ENCODE measurements around the gene ACOXL.

Gene ACOXL

DNA sequence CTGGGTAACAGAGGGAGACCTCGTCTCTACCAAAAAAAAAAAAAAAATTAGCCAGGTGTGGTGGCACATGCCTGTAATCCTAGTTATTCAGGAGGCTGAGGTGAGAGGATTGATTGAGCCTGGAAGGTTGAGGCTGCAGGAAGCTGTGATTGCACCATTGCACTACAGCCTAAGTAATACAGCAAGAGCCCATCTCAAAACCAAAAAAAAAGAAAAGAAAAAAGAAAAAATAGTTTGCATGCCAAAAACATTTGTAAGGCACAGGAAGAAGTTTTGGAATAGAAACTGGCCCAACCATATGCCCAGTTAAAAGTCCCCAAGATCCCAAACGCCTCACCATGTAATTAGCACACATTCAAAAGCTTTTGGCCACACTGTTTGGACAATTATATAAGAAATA lies 13.4 kb upstream of the ACOXL start:
- no peak for DNase-seq

DNA sequence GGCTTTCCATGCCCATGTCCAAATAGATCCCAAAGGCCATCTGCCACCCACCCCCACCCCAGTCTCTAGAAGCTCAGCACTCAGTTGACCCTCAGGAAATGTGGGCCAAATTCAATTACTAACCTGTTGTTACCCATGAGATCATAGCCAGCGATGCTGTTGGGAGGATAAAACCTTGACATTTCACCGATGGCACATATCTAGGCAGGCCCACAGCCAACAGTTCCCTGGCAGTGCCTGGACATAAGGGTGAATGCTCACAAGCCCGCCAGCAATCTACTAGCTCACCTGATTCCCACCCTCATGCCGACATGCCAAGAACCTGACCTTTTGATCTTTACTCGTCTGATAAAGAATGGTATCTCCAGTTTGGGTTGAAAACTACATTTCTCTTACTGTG lies 11.8 kb upstream of the ACOXL start:
- DNase-seq, result no peak

DNA sequence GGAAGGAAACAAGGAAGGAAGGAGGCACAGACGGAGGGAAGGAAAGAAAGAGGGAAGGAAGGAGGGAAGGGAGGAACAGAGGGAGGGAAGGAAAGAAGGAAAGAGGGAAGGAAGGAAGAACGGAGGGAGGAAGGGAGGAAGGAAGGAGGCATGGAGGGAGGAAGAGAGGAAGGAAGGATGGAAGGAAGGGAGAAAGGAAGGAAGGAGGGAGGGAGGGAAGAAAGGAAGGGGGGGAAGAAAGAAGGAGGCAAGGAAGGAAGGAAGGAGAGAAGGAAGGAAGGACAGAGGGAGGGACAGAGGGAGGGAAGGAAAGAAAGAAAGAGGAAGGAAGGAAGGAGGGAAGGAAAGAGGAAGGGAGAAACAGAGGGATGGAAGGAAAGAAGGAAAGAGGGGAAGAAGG lies 7.6 kb upstream of the ACOXL start:
- DNase-seq, result no peak

DNA sequence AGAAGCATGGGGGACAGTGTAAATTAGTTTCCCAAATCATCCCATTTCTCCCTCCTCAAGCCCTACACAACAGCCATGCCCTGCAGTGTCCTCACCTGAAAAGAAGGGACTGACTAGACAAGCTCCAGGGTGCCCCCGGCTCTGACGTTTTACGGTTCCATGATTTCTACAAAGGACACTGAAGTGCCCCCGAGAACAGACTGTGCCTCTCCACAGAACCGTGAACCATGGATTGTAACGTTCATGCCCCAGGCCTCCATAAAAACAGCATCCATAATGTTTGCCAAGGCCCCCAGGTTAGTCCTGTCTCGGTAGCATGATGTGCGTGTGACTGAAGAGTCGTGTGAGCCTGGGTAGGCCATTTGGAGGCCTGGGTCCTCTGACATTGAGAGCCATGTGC lies 7.0 kb upstream of the ACOXL start:
- no peak for DNase-seq

GRCh38 chr2:110725859-110726258 lies 6.5 kb upstream of the ACOXL start:
- no peak for DNase-seq

- no peak for DNase-seq
These were observed 6.1 kb upstream of the ACOXL start for GRCh38 chr2:110726285-110726684.

GRCh38 chr2:110727923-110728322 lies 4.5 kb upstream of the ACOXL start:
- DNase-seq, result no peak

DNA sequence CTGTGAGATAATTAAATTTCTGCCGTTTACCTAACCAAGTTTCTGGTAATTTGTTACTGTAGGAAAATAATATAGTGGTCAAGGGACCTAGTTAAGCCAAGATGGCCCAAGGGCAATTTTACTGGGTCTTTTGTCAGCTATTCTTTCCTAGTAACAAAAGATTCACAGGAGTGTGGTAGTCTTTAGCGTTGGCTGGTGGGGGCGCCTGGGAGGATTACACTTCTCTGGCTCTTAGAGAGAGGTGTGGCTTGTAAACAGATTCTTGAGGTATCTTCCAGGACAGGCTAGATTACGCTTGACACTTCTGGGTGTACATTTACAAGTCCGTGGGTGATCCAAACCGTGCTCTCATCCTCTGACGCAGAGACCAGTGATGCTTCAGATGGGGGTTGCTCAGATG lies 3.3 kb upstream of the ACOXL start:
- no peak for DNase-seq

DNA sequence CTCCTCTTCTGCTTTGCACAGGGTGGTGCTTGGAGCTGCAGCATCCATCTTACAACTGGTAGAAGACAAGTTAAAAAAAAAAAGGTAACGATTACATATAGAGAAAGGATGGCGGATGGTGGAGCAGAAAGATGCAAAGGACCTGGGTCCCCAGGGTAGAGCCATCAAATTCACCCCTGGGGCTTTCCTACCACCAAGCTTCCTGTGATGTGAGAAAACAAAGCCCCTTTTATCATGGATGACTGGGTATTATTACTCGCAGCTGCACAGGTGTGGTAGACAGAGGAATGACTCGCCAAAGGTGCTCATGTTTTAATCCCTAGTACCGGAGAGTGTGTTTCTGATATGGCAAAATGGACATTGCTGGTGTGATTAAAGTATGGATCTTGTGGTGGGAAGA lies 1.3 kb upstream of the ACOXL start:
- DNase-seq, result no peak

DNA sequence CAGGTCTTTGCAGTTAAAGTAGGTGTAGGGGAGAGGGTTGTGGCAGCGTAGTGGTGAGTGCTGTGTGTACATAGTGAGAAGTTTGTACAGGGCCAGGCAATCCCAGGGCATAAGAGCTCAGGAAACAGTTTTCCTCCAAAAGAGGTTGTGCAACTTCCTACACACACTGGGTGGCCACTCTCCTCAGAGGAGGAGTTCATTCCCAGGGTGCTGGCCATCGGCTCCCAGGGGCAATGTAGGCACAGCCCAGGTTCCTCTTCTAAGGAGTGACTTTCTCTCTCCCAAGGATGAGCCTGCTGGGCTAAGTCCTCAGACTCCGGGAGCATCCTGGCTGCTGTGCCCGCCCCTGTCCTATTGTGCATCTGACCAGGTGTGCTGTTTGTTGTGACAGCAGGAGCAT lies 3.0 kb downstream of the ACOXL start:
- no peak for DNase-seq

GRCh38 chr2:110737783-110738182 lies 5.4 kb downstream of the ACOXL start:
- DNase-seq, result no peak

- DNase-seq, result no peak
These were observed 8.5 kb downstream of the ACOXL start for GRCh38 chr2:110740747-110741349.

- DNase-seq, result no peak
These were observed 9.2 kb downstream of the ACOXL start for GRCh38 chr2:110741491-110741980.

DNA sequence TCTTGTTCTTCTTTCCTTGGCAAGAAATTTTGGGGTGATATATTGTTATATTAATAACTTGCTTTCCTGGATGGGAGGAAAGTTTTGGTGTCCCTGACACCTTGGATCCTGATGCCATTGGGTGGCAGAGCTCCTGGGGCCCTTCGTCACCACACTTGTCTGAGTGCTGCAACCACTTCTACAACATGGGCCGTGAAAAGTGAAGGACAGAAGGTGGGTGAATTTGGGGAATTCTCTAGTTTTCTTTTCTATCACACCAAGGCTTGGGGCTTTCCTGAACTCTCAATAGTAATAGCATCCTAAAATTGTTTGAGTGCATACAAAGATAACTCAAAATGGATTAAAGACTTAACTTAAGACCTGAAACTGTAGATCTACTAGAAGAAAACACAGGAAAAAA lies 10.0 kb downstream of the ACOXL start:
- DNase-seq, result no peak

- no peak for DNase-seq
These were observed 11.2 kb downstream of the ACOXL start for GRCh38 chr2:110743600-110743999.

GRCh38 chr2:110744429-110744828 lies 12.1 kb downstream of the ACOXL start:
- DNase-seq, result no peak

DNA sequence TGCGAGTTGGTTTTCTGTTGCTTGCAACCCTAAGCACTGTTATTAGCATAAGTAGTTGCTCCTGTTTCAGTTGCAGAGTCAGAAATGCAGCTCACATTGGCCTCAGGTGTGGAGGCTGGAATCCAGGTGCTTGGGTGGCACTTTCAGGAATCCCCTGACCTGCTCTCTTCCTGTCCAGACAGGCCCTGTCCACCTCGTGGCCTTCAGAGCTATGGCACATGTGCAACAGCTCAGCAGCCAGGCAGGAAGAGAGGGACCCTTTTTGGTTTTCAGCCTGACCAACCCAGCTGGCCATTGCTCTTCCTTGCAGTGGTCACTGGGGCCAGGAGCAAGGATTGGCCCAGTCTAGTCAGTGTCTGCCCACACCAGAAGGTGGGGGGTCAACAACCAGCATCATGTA lies 12.7 kb downstream of the ACOXL start:
- DNase-seq, result no peak

GRCh38 chr2:110746586-110747521 lies 14.5 kb downstream of the ACOXL start:
- DNase-seq, result no peak

DNA sequence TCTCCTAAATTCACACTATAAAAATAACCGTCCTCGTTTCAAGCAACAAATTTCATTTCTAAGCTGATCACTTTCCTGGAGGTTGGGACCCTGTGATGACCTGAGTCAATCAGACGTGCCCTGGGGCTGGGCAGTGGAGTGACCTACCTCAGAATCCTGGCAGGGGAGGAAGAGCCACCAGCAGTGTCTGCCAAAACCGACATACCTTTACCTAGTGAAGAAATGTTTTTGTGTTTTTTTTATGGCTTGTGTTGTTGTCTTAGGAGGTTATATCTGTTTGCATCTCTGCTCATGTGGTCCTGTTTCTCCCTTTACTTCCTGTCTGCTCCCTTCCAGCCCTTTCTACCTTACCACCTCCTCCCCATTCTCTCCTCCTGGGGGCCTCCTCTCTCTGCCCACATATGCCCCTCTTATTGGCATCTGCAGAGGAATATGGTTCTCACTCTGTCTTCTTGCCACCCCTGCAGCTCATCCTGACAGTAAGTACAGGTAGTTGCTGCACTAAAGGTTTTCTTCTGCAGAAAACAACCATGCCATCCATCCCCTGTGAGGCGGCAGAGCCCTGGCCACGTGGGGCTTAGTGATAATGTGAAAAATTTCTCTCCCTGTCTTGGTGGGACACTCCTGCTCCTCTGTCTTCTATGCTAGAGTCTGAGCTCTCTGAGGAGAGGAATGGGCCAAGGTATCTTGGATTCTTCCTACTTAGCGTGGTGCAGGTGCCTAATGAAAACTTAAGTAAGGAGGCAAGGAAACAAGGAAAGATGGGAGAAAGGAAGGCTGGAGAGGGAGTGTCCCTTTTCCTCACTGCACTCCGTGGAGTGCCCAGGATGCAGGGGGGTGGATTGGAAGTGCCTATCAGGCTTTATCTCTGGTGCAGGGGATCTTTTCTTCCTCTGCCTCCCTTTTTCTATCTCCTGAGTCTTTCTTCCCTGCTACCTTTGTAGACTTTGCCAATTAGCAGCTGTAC lies 15.4 kb downstream of the ACOXL start:
- DNase-seq, result no peak

DNA sequence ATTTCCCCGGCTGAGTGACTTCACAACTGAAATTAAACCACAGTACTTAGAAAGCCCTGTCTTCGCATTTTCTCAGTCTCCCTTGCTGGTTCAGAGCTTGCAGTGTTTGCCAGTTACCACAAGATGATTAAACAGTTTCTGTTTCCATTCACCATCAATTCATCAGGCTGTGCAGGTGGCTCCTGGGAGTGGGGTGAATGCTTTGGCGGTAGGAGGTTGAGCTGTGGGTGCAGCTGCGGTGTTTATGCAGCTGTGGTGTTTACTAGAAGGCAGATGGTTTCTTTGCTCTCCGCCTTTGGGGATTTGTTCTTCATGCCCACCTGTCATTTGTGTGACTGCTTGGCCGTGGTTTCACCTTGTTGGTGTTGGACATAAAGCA lies 16.1 kb downstream of the ACOXL start:
- peak; percentile 21 to 24 for DNase-seq

GRCh38 chr2:110751642-110752041 lies 19.3 kb downstream of the ACOXL start:
- DNase-seq, result no peak

- DNase-seq, result no peak
These were observed 20.5 kb downstream of the ACOXL start for GRCh38 chr2:110752871-110753270.

GRCh38 chr2:110755491-110756078 lies 23.2 kb downstream of the ACOXL start:
- no peak for DNase-seq

Data from activated CD4-positive, alpha-beta T cell treated with anti-CD3 and anti-CD28 coated beads, Interleukin-2, amount 50 U/mL, for 4 hours (primary cell).